Measurements from ENCODE around the gene GALNT18. TPM values are rescaled to one million over a fixed set of nuclear protein-coding genes. Genes with fewer than 3 reads are reported as not detected.

Gene GALNT18
- total RNA-seq, 1 experiment from 2014 or later: 14.1 TPM

DNA sequence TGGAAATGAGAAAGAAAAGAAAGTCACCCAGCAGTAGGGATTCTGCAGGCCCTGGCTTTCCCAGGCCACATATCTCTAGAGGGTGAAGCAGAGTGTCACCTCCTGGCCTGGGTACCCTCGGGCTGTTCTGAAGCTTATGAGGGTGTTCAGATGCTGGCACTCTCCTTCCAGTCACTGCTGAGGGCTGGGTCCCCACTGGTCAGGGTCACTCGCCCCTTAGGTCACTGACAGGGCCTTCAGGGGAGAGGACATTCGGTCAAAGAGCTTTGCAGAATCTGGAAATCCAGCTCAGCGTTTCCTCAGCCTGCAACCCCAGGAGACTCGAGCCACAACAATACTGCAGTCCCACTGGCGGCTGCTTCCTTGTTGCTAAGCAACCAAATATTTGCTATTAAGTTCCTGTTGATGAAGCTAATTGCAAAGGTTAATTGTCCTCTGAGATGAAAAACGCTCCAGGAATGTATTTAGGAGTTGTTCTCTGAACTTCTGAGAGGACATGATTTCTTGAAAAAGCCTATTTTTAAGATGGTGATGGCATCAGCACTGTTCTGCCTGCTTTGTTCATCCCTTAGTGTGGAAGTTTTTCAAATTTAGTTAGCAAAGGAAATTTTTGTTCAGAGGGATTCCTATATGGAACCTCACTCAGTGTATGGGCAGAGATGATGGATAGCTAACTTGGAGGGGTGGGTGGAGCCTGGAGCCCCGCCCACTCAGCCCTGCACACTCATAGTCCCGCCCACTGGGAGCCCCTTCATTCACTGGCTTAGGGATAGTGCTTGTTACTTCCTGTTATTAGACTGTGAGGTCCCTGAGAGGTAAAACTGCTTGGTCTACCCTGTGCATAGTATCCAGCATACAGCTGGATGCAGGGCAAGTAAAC lies 378.0 kb downstream of the GALNT18 start:
- no TSS peak for BruUV-seq (replicated peaks)
- peak; percentile 14 for DNase-seq (ENCODE audit: unreplicated experiment)
- H3K27ac Mint-ChIP-seq (ENCODE audit: low read depth, unreplicated experiment): no peak overlapping the region
- ChIA-PET POLR2A (interaction anchor here (0.7 kb wide), 1 partner anchor 451 kb away, joined by 3 read pairs; no protein-coding TSS in a partner anchor), CTCF (interaction anchor here (1.0 kb wide), 1 partner anchor 316 kb away, joined by 3 read pairs; no protein-coding TSS in a partner anchor)
- no peaks in the 10 kb centered on the region for H3K36me3 Mint-ChIP-seq (ENCODE audit: insufficient read depth, unreplicated experiment)
- peaks cover 11% of the 10 kb centered on the region for H3K27me3 Mint-ChIP-seq (ENCODE audit: insufficient read depth, unreplicated experiment)
- no peak overlapping the region for H3K4me3 Mint-ChIP-seq (ENCODE audit: unreplicated experiment)
- H3K4me1 Mint-ChIP-seq (ENCODE audit: insufficient read depth, unreplicated experiment): peaks cover 6% of the 10 kb centered on the region
- intact Hi-C loops (cut with micrococcal nuclease): no loop called here
- peaks cover 17% of the 10 kb centered on the region for H3K9me3 Mint-ChIP-seq (ENCODE audit: unreplicated experiment)
- TF ChIP-seq, protein P1, sequence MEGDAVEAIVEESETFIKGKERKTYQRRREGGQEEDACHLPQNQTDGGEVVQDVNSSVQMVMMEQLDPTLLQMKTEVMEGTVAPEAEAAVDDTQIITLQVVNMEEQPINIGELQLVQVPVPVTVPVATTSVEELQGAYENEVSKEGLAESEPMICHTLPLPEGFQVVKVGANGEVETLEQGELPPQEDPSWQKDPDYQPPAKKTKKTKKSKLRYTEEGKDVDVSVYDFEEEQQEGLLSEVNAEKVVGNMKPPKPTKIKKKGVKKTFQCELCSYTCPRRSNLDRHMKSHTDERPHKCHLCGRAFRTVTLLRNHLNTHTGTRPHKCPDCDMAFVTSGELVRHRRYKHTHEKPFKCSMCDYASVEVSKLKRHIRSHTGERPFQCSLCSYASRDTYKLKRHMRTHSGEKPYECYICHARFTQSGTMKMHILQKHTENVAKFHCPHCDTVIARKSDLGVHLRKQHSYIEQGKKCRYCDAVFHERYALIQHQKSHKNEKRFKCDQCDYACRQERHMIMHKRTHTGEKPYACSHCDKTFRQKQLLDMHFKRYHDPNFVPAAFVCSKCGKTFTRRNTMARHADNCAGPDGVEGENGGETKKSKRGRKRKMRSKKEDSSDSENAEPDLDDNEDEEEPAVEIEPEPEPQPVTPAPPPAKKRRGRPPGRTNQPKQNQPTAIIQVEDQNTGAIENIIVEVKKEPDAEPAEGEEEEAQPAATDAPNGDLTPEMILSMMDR (IDR thresholded peaks at IDR 0.05; ENCODE audit: unreplicated experiment): no peak

DNA sequence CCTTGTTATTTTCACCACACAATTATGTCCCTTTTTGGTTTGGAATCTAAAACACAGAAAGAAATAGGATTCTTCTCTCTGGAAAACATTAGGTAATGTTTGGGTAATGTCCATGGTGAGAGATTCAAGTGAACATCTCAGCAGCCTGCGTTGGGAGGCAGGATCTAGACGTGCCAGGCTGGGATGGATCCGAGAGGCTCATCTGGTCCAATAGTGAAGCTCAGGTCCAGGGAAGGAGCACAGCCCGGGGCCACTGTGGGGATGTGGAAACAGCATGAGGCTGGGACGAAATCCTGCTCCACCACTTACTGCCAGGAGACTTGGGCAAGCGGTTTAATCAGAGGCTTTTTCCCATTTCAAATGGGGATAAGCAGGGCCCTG lies 378.6 kb downstream of the GALNT18 start:
- H3K27me3 Mint-ChIP-seq (ENCODE audit: insufficient read depth, unreplicated experiment): peaks cover 11% of the 10 kb centered on the region

DNA sequence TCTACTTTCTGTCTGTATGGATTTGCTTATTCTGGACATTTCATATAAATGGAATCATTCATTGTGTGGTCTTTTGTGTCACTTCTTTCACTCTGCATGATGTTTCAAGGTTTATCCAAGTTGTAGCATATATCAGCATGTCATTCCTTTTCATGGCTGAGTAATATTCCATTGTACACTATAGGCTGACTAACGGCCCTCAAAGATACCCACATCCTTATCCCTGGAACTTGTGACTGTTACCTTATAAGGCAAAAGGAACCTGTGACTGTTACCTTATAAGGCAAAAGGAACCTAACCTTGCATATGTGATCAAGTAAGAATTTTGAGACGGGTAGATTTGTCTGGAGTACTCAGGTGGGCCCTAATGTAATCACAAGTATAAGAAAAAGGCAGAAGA lies 380.5 kb downstream of the GALNT18 start:
- Mint-ChIP-seq H3K9me3 (ENCODE audit: unreplicated experiment) (peaks cover 7% of the 10 kb centered on the region), H3K36me3 (ENCODE audit: insufficient read depth, unreplicated experiment) (no peaks in the 10 kb centered on the region), H3K4me1 (ENCODE audit: insufficient read depth, unreplicated experiment) (peaks cover under 1% of the 10 kb centered on the region), H3K27ac (ENCODE audit: low read depth, unreplicated experiment) (no peak overlapping the region), H3K27me3 (ENCODE audit: insufficient read depth, unreplicated experiment) (peaks cover 4% of the 10 kb centered on the region), H3K4me3 (ENCODE audit: unreplicated experiment) (no peak overlapping the region)
- BruUV-seq (replicated peaks): no TSS peak
- DNase-seq (ENCODE audit: unreplicated experiment): no peak
- TF ChIP-seq, protein P1 (IDR thresholded peaks at IDR 0.05; ENCODE audit: unreplicated experiment): no peak
- ChIA-PET POLR2A (no interaction called here), CTCF (no interaction called here)
- intact Hi-C loops (cut with micrococcal nuclease): no loop called here

More for the DNA sequence above, 378.6 kb downstream of the GALNT18 start:
- POLR2A ChIA-PET: no interaction called here
- CTCF ChIA-PET: no interaction called here
- DNase-seq (ENCODE audit: unreplicated experiment): no peak
- Mint-ChIP-seq H3K36me3 (ENCODE audit: insufficient read depth, unreplicated experiment) (no peaks in the 10 kb centered on the region), H3K4me1 (ENCODE audit: insufficient read depth, unreplicated experiment) (peaks cover 6% of the 10 kb centered on the region), H3K4me3 (ENCODE audit: unreplicated experiment) (no peak overlapping the region), H3K9me3 (ENCODE audit: unreplicated experiment) (peaks cover 17% of the 10 kb centered on the region), H3K27ac (ENCODE audit: low read depth, unreplicated experiment) (no peak overlapping the region)
- BruUV-seq (replicated peaks): no TSS peak
- TF ChIP-seq, protein P1 (IDR thresholded peaks at IDR 0.05; ENCODE audit: unreplicated experiment): no peak
- intact Hi-C loops (cut with micrococcal nuclease): no loop called here

DNA sequence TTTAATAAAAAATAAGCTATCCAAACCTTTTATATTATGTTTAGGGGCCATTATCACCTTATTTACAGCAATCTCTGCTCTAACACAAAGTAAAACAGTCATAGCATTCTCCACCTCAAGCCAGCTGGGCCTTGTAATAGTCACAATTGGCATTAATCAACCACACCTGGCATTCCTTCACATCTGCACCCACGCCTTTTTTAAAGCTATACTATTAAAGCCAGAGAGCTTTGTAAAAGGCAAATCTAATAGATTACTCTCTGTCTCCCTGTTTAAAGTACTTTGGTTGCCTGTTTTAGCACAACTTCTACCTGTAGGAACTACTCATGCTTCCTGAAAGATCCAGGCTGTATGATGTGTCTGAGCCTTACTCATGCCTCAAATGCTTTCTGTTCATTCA lies 381.8 kb downstream of the GALNT18 start:
- Mint-ChIP-seq H3K27ac (ENCODE audit: low read depth, unreplicated experiment) (no peak overlapping the region), H3K9me3 (ENCODE audit: unreplicated experiment) (peaks cover 7% of the 10 kb centered on the region), H3K27me3 (ENCODE audit: insufficient read depth, unreplicated experiment) (no peaks in the 10 kb centered on the region), H3K36me3 (ENCODE audit: insufficient read depth, unreplicated experiment) (no peaks in the 10 kb centered on the region), H3K4me3 (ENCODE audit: unreplicated experiment) (no peak overlapping the region), H3K4me1 (ENCODE audit: insufficient read depth, unreplicated experiment) (no peaks in the 10 kb centered on the region)
- ChIA-PET CTCF (interaction anchor here (0.6 kb wide), 1 partner anchor 99 kb away, joined by 4 read pairs; no protein-coding TSS in a partner anchor), POLR2A (interaction anchor here (0.6 kb wide), 1 partner anchor 28 kb away, joined by 3 read pairs; no protein-coding TSS in a partner anchor)
- no peak for DNase-seq (ENCODE audit: unreplicated experiment)
- BruUV-seq (replicated peaks): no TSS peak
- intact Hi-C loops (cut with micrococcal nuclease): no loop called here
- TF ChIP-seq, protein P1 (IDR thresholded peaks at IDR 0.05; ENCODE audit: unreplicated experiment): no peak

All from MCF 10A (cell line).